Common myeloid progenitor, CD34-positive (primary cell): ENCODE results near the gene GTF2A1L.
"Not testable (repeated sequence)": the region's sequence is repeated elsewhere in the genome, so short reads cannot be mapped to it uniquely, and the experiment has no call there.

ENCODE experiments used
- CTCF ChIA-PET: fragments of 350-600 bp; sonication (Branson Sonifier 250); formaldehyde crosslinking; loops from one replicate; lab custom pipeline; 2021; ENCODE audit warnings: antibody characterized with exemption; lab: Charles Lee
- POLR2A ChIA-PET: fragments of 350-600 bp; sonication (Branson Sonifier 250); formaldehyde crosslinking; loops from one replicate; lab custom pipeline; 2021; ENCODE audit warnings: antibody characterized with exemption; lab: Charles Lee
- DNase-seq, 3 donors: peaks; one replicate each; pipeline versions ENCODE4 v3.0.0 to v3.0.0-alpha.2; 2013
- H3K27ac ChIP-seq, 2 experiments: 1 replicate in 1 of 2; 2 replicates in 1 of 2; pipeline ENCODE4 v1.7.0; 2013; ENCODE audit warnings: inconsistent platforms in 2 of 2, low read length in 2 of 2, mild to moderate bottlenecking in 2 of 2, low read depth in 1 of 2, moderate library complexity in 1 of 2; ENCODE audit not compliant: severe bottlenecking in 2 of 2, insufficient read depth in 1 of 2, poor library complexity in 1 of 2
- H3K27me3 ChIP-seq, 5 experiments: replicated peaks in 2 of 5; 1 replicate in 3 of 5; 2 replicates in 2 of 5; pipeline versions ENCODE4 v1.6.1 to v1.7.0; 2013; ENCODE audit warnings: low read length in 4 of 5, mild to moderate bottlenecking in 2 of 5, moderate library complexity in 2 of 5, inconsistent platforms in 1 of 5; ENCODE audit not compliant: insufficient read depth in 5 of 5, control insufficient read depth in 4 of 5
- H3K36me3 ChIP-seq, 4 experiments: 1 replicate in 2 of 4; 2 replicates in 2 of 4; pipeline versions ENCODE4 v1.6.1 to v1.7.0; 2013; ENCODE audit warnings: low read length in 3 of 4, control low read depth in 1 of 4, mild to moderate bottlenecking in 1 of 4; ENCODE audit not compliant: control insufficient read depth in 4 of 4, insufficient read depth in 4 of 4
- H3K4me1 ChIP-seq, 4 experiments: 1 replicate in 3 of 4; 2 replicates in 1 of 4; pipeline versions ENCODE4 v1.6.1 to v1.7.1; 2013; ENCODE audit warnings: low read length in 3 of 4, mild to moderate bottlenecking in 3 of 4, control low read depth in 1 of 4, inconsistent platforms in 1 of 4, moderate library complexity in 1 of 4; ENCODE audit not compliant: control insufficient read depth in 4 of 4, insufficient read depth in 4 of 4; ENCODE audit errors: control extremely low read depth in 1 of 4
- H3K4me3 ChIP-seq, 7 experiments: 1 replicate in 4 of 7; 2 replicates in 3 of 7; pipeline versions ENCODE4 v1.5.1 to v1.7.0; 2013; ENCODE audit warnings: mild to moderate bottlenecking in 7 of 7, low read length in 6 of 7, moderate library complexity in 6 of 7, inconsistent platforms in 2 of 7, low read depth in 2 of 7, control low read depth in 1 of 7; ENCODE audit not compliant: insufficient read depth in 4 of 7, control insufficient read depth in 1 of 7; ENCODE audit errors: extremely low read depth in 1 of 7
- H3K9me3 ChIP-seq, 5 experiments: 1 replicate in 4 of 5; 2 replicates in 1 of 5; pipeline versions ENCODE4 v1.6.1 to v1.7.1; 2013; ENCODE audit warnings: low read length in 4 of 5, mild to moderate bottlenecking in 2 of 5, inconsistent platforms in 1 of 5, low read depth in 1 of 5, moderate library complexity in 1 of 5; ENCODE audit not compliant: control insufficient read depth in 4 of 5, insufficient read depth in 2 of 5; ENCODE audit errors: control extremely low read depth in 1 of 5
- WGBS: methylation state at CpG from one replicate; pipeline ENCODE4 v1.1.5; 2013; ENCODE audit not compliant: insufficient coverage; 5-methylcytosine and 5-hydroxymethylcytosine counted together

GTF2A1L gene

DNA sequence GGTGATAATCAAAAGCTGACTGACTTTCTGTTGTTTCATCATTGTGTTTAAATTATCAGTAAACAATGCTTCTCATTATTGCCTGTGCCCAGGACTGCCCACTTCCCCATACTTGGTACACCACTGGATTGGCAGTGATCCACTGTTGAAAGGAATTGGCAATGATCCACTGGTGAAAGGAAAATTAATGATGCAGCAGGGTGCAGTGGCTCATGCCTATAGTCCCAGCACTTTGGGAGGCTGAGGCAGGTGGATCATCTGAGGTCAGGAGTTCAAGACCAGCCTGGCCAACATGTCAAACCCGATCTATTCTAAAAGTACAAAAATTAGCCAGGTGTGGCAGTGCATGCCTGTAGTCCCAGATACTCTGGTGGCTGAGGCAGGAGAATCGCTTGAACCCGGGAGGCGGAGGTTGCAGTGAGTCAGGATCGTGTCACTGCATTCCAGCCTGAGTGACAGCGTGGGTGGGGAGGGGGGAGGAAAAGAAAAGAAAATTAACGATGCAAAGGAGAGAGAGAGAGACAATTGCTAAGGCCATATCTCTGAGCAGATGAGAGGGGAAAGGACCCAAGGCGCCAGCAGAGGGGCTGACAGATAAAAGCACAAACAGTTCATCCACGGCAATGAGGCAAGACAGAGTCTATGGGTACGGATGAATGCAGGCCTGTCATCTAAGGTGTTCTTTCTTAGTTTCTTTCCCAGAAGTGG, 10.2 kb upstream of the GTF2A1L start:
- H3K4me3 ChIP-seq: no peak overlapping the region
- H3K27ac ChIP-seq: no peak overlapping the region
- H3K27me3 ChIP-seq: no peaks in the 10 kb centered on the region
- no peaks in the 10 kb centered on the region for H3K36me3 ChIP-seq
- H3K4me1 ChIP-seq: no peaks in the 10 kb centered on the region
- no peaks in the 10 kb centered on the region for H3K9me3 ChIP-seq
- peak; percentile 30 to 74 (median 63) for DNase-seq
- CTCF ChIA-PET: no interaction called here
- 92% methylated on average over 10 of the region's 10 CpGs for WGBS
- POLR2A ChIA-PET: no interaction called here

DNA sequence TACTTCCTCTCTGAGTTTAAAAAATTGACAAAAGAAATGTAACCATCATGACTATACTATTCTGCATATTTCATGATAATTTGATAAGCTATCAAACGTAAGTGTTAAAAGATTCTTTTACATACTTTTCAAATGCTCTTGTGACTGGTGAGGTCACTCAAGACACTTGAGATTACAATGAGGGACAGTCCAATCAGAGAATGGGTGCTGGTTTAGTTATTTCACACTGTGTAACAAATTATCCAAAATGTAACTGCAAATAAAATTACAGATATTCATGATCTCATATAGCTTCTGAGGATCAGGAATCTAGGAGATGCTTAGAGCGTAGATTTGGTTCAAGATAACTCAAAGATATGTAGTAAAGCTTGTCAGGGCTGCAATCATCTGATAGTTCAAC, 4.4 kb upstream of the GTF2A1L start:
- Histone ChIP-seq H3K27ac (no peak overlapping the region), H3K9me3 (peaks cover 0 to 3% (median 0%) of the 10 kb centered on the region in 5 experiments), H3K4me3 (no peak overlapping the region), H3K27me3 (peaks cover 0 to 6% (median 3%) of the 10 kb centered on the region in 5 experiments), H3K36me3 (no peaks in the 10 kb centered on the region), H3K4me1 (no peaks in the 10 kb centered on the region)
- ChIA-PET POLR2A (no interaction called here), CTCF (no interaction called here)
- WGBS: no CpG with 5 or more reads among the region's 2 CpGs
- no peak for DNase-seq

DNA sequence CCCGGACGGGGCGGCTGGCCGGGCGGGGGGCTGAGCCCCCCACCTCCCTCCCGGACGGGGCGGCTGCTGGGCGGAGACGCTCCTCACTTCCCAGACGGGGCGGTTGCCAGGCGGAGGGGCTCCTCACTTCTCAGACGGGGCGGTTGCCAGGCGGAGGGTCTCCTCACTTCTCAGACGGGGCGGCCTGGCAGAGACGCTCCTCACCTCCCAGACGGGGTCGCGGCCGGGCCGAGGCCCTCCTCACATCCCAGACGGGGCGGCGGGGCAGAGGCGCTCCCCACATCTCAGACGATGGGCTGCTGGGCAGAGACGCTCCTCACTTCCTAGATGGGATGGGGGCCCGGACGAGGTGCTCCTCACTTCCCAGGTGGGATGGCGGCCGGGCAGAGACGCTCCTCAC, 3.1 kb upstream of the GTF2A1L start:
- H3K4me3 ChIP-seq, H3K27ac ChIP-seq, H3K9me3 ChIP-seq, POLR2A ChIA-PET, H3K27me3 ChIP-seq, H3K36me3 ChIP-seq, H3K4me1 ChIP-seq, CTCF ChIA-PET, DNase-seq: not testable (repeated sequence)
- 97% methylated on average over 20 of the region's 35 CpGs for WGBS

- no peaks in the 10 kb centered on the region for H3K36me3 ChIP-seq
- peaks cover 0 to 6% (median 3%) of the 10 kb centered on the region in 5 experiments for H3K27me3 ChIP-seq
- ChIA-PET POLR2A (no interaction called here), CTCF (no interaction called here)
- DNase-seq: no peak
- WGBS: 100% methylated on average over 2 of the region's 2 CpGs
- no peak overlapping the region for H3K4me3 ChIP-seq
- H3K27ac ChIP-seq: no peak overlapping the region
- peaks cover 0 to 1% (median 0%) of the 10 kb centered on the region in 5 experiments for H3K9me3 ChIP-seq
- no peaks in the 10 kb centered on the region for H3K4me1 ChIP-seq
These were observed 1.9 kb downstream of the GTF2A1L start for GRCh38 chr2:48619526-48619925.

DNA sequence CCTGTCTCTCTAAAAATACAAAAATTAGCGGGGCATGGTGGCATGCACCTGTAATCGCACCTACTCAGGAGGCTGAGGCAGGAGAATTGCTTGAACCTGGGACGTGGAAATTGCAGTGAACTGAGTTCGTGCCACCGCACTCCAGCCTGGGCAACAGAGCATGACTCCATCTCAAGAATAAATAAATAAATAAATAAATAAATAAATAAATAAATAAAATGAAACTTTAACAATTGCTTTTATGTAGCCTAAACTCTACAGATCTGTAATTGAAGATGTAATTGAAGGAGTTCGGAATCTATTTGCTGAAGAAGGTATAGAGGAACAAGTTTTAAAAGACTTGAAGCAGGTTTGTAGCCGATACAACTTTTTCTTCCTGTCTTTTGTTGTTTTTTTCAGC, 2.9 kb downstream of the GTF2A1L start:
- Histone ChIP-seq H3K27me3 (peaks cover 0 to 6% (median 3%) of the 10 kb centered on the region in 5 experiments), H3K36me3 (no peaks in the 10 kb centered on the region), H3K9me3 (no peaks in the 10 kb centered on the region), H3K27ac (no peak overlapping the region), H3K4me1 (no peaks in the 10 kb centered on the region), H3K4me3 (no peak overlapping the region)
- POLR2A ChIA-PET: no interaction called here
- DNase-seq: no peak
- 95% methylated on average over 4 of the region's 7 CpGs for WGBS
- CTCF ChIA-PET: no interaction called here

GRCh38 chr2:48622691-48623090, 5.0 kb downstream of the GTF2A1L start:
- CTCF ChIA-PET: interaction anchor here (1.2 kb wide), 1 partner anchor 23 kb away, joined by 3 read pairs; no protein-coding TSS in a partner anchor
- 100% methylated on average over 2 of the region's 5 CpGs for WGBS
- POLR2A ChIA-PET: not testable (repeated sequence)

DNA sequence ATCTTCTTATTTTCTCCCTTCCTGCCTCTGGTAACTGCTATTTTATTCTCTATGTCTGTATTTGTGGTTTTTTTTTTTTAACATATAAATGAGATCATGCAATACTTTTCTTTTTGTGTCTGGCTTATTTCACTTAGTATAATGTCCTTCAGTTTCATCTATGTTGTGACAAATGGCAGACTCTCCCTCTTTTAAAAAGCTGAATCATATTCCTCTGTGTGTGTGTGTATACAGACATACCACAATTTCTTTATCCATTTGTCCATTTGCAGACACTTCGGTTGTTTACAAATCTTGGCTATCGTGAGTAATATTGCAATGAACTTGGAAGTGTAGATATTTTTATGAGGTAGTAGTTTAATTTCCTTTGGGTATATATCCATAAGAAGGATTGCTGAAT, 7.0 kb downstream of the GTF2A1L start:
- Histone ChIP-seq H3K27me3 (no peaks in the 10 kb centered on the region), H3K36me3 (no peaks in the 10 kb centered on the region), H3K4me1 (no peaks in the 10 kb centered on the region), H3K9me3 (peaks cover 0 to 3% (median 0%) of the 10 kb centered on the region in 5 experiments), H3K4me3 (no peak overlapping the region), H3K27ac (no peak overlapping the region)
- POLR2A ChIA-PET: no interaction called here
- no CpG with 5 or more reads among the region's 2 CpGs for WGBS
- CTCF ChIA-PET: no interaction called here
- DNase-seq: no peak

More at GRCh38 chr2:48622691-48623090, 5.0 kb downstream of the GTF2A1L start:
- H3K4me3 ChIP-seq, H3K36me3 ChIP-seq, H3K4me1 ChIP-seq, DNase-seq, H3K9me3 ChIP-seq, H3K27ac ChIP-seq, H3K27me3 ChIP-seq: not testable (repeated sequence)
